ENCODE data around the gene KIF25.

DNA sequence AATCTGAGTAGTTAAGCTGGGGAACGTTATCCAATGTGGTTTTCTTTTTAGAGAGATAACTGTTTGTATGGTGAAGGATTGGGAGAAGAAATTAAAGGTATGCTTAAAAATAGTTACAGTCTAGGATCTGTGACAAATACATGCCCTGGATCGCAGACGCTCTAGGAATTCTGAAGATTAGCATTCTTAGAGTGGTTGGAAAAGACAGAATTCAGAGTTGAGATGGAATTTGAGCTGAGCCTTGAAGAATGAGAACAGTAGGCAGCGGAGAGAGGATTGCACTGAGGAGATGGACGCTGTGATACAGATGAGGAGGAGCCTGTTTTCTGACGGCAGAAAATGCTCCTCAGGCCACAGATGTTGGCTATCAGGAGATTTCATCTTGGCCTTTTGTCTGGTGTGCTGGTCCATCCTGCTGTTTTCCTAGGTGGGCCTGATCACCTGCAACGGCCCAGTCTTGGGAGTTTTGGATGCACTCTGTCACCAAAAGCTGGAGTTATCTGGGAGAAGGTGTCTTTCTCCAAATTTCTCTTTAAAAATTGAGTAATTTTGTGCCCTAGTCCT is 48.3 kb upstream of the KIF25 start:
- TF ChIP-seq, protein P1, sequence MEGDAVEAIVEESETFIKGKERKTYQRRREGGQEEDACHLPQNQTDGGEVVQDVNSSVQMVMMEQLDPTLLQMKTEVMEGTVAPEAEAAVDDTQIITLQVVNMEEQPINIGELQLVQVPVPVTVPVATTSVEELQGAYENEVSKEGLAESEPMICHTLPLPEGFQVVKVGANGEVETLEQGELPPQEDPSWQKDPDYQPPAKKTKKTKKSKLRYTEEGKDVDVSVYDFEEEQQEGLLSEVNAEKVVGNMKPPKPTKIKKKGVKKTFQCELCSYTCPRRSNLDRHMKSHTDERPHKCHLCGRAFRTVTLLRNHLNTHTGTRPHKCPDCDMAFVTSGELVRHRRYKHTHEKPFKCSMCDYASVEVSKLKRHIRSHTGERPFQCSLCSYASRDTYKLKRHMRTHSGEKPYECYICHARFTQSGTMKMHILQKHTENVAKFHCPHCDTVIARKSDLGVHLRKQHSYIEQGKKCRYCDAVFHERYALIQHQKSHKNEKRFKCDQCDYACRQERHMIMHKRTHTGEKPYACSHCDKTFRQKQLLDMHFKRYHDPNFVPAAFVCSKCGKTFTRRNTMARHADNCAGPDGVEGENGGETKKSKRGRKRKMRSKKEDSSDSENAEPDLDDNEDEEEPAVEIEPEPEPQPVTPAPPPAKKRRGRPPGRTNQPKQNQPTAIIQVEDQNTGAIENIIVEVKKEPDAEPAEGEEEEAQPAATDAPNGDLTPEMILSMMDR (conservative IDR thresholded peaks at IDR 0.05 in 1 of 2, IDR thresholded peaks at IDR 0.05 in 1 of 2; ENCODE audit: extremely low read depth in 1 of 2, insufficient read depth in 1 of 2, low read depth in 1 of 2, low read length in 2 of 2) = no peak
- no peak for TF ChIP-seq EZH2 (IDR thresholded peaks at IDR 0.05; ENCODE audit: borderline replicate concordance, low read length)

All from mammary epithelial cell (primary cell).